HL-60 (cell line): ENCODE data around the gene MPC1.
"Not testable (repeated sequence)": the region's sequence is repeated elsewhere in the genome, so short reads cannot be mapped to it uniquely, and the experiment has no call there.

ENCODE experiments used
- DNase-seq, 2 experiments: peaks; one replicate each; pipeline ENCODE4 v3.0.0-alpha.2; 2010 to 2020; ENCODE audit warnings: low read depth in 1 of 2, low spot score in 1 of 2
- H3K27ac ChIP-seq: fragments of 250-450 bp; sonication (Bioruptor Pico); replicated peaks from 2 replicates; pipeline ENCODE4 v1.5.1; 2020; ENCODE audit warnings: mild to moderate bottlenecking, moderate library complexity
- H3K27me3 ChIP-seq: fragments of 250-450 bp; sonication (Bioruptor Pico); 2 replicates; pipeline ENCODE4 v1.5.1; 2021; ENCODE audit warnings: mild to moderate bottlenecking, moderate library complexity; ENCODE audit not compliant: insufficient read depth, poor library complexity, severe bottlenecking
- H3K4me3 ChIP-seq: replicated peaks from 2 replicates; pipeline ENCODE4 v1.5.1; 2011; ENCODE audit warnings: mild to moderate bottlenecking, control low read depth, low read length; ENCODE audit not compliant: insufficient read depth
- CTCF ChIP-seq: IDR thresholded peaks from one replicate; pipeline ENCODE4 v1.5.1; 2011; ENCODE audit warnings: low read length, control low read depth, inconsistent platforms; ENCODE audit not compliant: insufficient read depth
- GABPA ChIP-seq: IDR thresholded peaks from 2 replicates; pipeline ENCODE4 v1.6.1; 2012; ENCODE audit warnings: low read depth
- POLR2AphosphoS5 ChIP-seq: IDR thresholded peaks from 2 replicates; pipeline ENCODE4 v1.6.1; 2012; ENCODE audit warnings: low read depth
- REST ChIP-seq: IDR thresholded peaks from 2 replicates; pipeline ENCODE4 v1.6.1; 2012; ENCODE audit warnings: low read depth; ENCODE audit not compliant: insufficient replicate concordance
- SPI1 ChIP-seq: IDR thresholded peaks from 2 replicates; pipeline ENCODE4 v1.6.1; 2012; ENCODE audit warnings: low read depth, mild to moderate bottlenecking, borderline replicate concordance

The MPC1 gene

GRCh38 chr6:166389119-166389518 is 6.4 kb upstream of the MPC1 start:
- Histone ChIP-seq H3K27me3 (no peaks in the 10 kb centered on the region), H3K4me3 (no peak overlapping the region)

GRCh38 chr6:166388290-166389004 is 5.7 kb upstream of the MPC1 start:
- H3K4me3 ChIP-seq, result no peak overlapping the region
- no peak for TF ChIP-seq GABPA
- H3K27me3 ChIP-seq, result no peaks in the 10 kb centered on the region
- no peak overlapping the region for H3K27ac ChIP-seq
- no peak for DNase-seq

More at GRCh38 chr6:166389119-166389518, 6.4 kb upstream of the MPC1 start:
- no peak overlapping the region for H3K27ac ChIP-seq
- peak in 1 of 2 experiments; percentile 9 for DNase-seq
- no peak for TF ChIP-seq SPI1
- no peak for TF ChIP-seq CTCF
- no peak for TF ChIP-seq POLR2AphosphoS5
- TF ChIP-seq GABPA, result no peak
- no peak for TF ChIP-seq REST

- TF ChIP-seq REST (no peak), SPI1 (no peak), GABPA (no peak), CTCF (no peak), POLR2AphosphoS5 (no peak)
- H3K27me3 ChIP-seq, result no peaks in the 10 kb centered on the region
- H3K27ac ChIP-seq, result no peak overlapping the region
- H3K4me3 ChIP-seq, result no peak overlapping the region
- no peak for DNase-seq
Measured at GRCh38 chr6:166387642-166388289, 5.0 kb upstream of the MPC1 start.

- not testable (repeated sequence) for DNase-seq, H3K4me3 ChIP-seq, H3K27ac ChIP-seq, H3K27me3 ChIP-seq
Measured at GRCh38 chr6:166387098-166387497, 4.4 kb upstream of the MPC1 start.

GRCh38 chr6:166386111-166386510 is 3.4 kb upstream of the MPC1 start:
- no peak for DNase-seq
- Histone ChIP-seq H3K27ac (no peak overlapping the region), H3K4me3 (no peak overlapping the region), H3K27me3 (no peaks in the 10 kb centered on the region)
- TF ChIP-seq REST, result no peak
- no peak for TF ChIP-seq CTCF
- no peak for TF ChIP-seq SPI1
- no peak for TF ChIP-seq GABPA
